ENCODE measurements around the gene CDK13. TPM values are rescaled to one million over a fixed set of nuclear protein-coding genes. Genes with fewer than 3 reads are reported as not detected.

CDK13 gene
- polyA plus RNA-seq, 1 donor: 37.7 TPM

- peak; percentile 98 for DNase-seq (ENCODE audit: low read depth)
Measured at GRCh38 chr7:39948956-39949928, 814 bp upstream of the CDK13 start.

- DNase-seq (ENCODE audit: low read depth): no peak
Measured at GRCh38 chr7:39950473-39951225, 593 bp downstream of the CDK13 start.

GRCh38 chr7:39951226-39952194 is 1.5 kb downstream of the CDK13 start:
- no peak for DNase-seq (ENCODE audit: low read depth)

DNA sequence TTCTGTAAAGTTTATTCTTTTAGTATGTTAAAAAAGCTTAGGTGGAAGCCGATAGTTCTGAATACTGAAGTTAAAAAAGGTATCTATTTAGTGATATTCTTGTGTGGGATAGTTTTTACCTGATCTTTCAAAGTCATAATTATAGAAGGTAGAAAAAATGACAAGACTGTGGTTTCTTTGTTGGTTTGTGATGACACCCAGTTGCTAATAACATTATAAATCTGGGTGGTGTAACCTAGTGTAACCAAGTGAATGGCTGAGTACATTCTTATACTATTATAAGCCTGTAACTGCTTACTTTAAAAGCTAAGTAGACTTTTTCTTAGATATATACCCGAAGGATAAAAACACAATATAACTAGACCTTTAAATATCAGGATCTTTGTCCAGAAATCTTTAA is 2.3 kb downstream of the CDK13 start:
- DNase-seq (ENCODE audit: low read depth): no peak

DNA sequence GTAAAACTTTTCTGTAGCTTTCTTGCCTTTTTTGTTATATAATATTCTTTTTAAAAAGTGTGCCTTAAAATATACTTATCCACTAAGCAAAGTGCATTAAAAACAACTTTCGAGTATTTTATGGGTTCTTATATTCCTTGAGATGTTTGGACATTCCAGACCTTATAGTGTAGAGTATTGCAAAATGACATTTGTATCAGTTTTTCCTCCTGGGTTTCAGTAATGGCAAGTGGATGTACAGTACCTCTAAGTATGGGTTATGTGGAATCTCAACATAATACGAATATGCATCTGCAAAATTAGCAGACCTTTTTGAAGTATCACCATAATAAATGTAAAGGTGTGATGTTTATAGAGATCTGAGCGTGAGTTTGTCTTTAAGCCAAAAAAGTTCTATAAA is 2.7 kb downstream of the CDK13 start:
- DNase-seq (ENCODE audit: low read depth): no peak

- DNase-seq (ENCODE audit: low read depth): no peak
Measured at GRCh38 chr7:39954694-39955093, 4.6 kb downstream of the CDK13 start.

- no peak for DNase-seq (ENCODE audit: low read depth)
Measured at GRCh38 chr7:39958038-39958437, 8.0 kb downstream of the CDK13 start.

DNA sequence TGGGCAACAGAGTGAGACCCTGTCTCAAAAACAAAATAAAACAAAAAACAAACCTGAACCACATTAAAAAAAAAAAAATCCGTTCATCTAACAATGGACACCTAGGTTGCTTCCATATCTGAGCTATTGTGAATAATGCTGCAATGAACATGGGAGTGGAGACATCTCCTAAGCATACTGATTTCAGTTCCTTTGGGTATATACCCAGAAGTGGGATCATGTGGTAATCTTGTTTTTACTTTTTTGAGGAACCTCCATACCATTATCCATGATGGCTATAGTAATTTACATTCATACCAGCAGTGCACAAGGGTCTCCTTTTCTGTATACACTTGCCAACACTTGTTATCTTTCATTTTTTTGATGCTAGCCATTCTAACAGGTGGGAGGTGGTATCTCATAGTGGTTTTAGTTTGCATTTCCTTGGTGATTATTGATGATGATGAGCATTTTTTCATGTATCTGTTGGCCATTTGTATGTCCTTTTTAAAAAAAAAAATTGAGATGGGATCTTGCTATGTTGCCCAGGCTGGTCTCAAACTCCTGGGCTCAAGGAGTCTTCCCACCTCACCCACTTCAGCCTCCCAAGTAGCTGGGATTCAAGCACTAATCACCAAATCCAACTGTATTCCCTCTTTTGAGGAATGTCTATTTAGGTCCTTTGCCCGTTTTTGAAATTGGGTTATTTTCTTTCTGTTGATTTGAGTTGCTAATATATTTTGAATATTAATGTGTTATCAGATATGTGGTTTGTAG is 17.5 kb downstream of the CDK13 start:
- no peak for DNase-seq (ENCODE audit: low read depth)

DNA sequence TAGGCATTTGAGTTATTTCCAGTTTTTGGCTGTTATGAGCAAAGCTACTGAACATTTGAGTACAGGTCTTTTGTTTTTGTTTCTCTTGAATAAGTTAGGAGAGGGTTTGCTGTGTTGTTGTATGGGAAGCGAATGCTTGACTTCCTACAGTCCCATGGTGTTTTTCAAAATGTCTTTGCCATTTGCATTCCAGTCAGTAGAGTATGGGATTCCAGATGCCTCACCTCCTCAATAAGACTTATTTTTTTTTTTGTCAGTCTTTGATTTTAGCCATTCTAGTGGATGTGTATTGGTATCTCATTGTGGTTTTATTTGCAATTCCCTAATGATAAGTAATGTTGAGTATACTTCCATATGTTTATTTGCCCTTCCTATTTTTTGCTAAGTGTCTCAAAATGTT is 19.4 kb downstream of the CDK13 start:
- no peak for DNase-seq (ENCODE audit: low read depth)

- DNase-seq (ENCODE audit: low read depth): no peak
Measured at GRCh38 chr7:39971924-39972323, 21.9 kb downstream of the CDK13 start.

GRCh38 chr7:39973801-39974200 is 23.7 kb downstream of the CDK13 start:
- DNase-seq (ENCODE audit: low read depth): no peak

GRCh38 chr7:39978230-39978934 is 28.3 kb downstream of the CDK13 start:
- no peak for DNase-seq (ENCODE audit: low read depth)

- DNase-seq (ENCODE audit: low read depth): no peak
Measured at GRCh38 chr7:39979406-39980073, 29.5 kb downstream of the CDK13 start.

- no peak for DNase-seq (ENCODE audit: low read depth)
Measured at GRCh38 chr7:39985398-39985918, 35.4 kb downstream of the CDK13 start.

- DNase-seq (ENCODE audit: low read depth): no peak
Measured at GRCh38 chr7:39987641-39988347, 37.7 kb downstream of the CDK13 start.

DNA sequence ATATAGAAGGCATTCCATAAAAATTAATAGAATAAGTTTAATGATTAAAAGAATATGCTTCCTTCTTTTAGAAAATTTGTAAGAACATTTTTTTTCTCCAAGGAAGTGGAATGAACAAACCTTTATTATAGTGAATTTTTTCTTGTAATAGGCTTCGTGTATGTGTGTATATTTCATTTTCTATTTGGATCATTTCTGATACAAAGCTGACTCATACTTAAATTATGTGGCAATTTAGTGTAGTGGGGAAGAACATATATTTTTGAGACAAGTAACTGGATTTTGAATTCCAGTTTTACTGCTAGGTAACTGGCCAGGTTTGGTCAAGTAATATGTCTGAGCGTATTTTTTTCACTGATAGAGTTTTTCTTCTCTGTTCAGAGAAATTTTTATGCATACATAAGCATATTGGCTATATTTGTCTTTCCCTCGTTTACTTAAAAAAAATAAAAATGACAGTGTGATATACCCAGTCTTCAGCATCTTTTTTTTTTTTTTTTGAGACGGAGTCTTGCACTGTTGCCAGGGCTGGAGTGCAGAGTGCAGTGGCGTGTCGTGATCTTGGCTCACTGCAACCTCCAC is 50.8 kb downstream of the CDK13 start:
- DNase-seq (ENCODE audit: low read depth): no peak

DNA sequence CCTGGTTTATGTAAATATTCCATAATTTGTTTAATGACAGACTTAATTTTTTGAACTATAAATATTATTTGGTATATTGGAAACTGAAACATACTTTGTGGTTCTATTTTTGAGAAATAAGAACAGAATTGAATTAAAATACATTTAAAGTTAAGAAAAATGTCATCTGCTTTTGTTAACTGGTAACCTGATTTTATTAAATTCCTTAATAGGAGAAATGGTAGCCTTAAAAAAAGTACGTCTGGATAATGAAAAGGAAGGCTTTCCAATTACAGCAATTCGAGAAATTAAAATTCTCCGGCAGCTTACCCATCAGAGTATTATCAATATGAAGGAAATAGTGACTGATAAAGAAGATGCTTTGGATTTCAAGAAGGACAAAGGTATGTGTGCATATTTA is 51.6 kb downstream of the CDK13 start:
- DNase-seq (ENCODE audit: low read depth): no peak

- DNase-seq (ENCODE audit: low read depth): no peak
Measured at GRCh38 chr7:40003597-40003996, 53.5 kb downstream of the CDK13 start.

Data from forelimb muscle (tissue), 1 donor.